ENCODE measurements around the gene HELZ2. TPM values are rescaled to one million over a fixed set of nuclear protein-coding genes. Genes with fewer than 3 reads are reported as not detected.

The HELZ2 gene
- total RNA-seq, 2 donors from 2014 or later = 37.1 to 46.1 TPM

DNA sequence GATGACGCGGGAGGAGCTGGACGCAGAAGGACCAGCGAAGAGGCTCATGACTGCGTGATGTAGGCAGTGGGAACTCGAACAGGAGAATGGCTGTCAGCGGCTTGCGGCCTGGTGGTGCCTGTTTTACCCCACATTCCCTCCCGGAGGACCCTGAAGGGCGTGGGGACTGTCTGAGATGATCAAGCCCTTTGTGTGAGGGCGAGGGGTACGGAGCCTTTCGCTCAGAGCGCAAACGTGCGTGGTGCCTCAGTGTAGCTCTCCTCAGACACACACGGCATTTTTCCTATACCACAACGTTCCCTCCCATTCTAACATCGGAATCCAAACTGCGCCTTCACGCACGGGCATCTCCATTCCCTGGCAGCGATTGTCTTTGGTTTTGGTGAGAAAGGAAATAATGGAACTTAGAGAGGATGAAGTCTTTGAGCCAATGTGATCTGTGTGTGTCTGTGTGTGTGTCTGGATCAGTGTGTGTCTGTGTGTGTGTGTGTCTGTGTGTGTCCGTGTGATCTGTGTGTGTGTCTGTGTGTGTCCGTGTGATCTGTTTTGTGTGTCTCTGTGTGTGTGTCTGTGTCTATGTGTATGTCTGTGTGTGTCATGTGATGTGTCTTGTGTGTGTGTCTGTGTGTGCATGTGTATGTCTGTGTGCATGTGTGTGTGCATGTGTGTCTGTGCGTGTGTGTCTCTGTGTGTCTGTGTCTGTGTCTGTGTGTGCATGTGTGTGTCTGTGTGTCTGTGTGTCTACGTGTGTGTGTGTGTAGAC, 42.2 kb downstream of the HELZ2 start:
- Histone ChIP-seq H3K27me3 (replicated peaks; ENCODE audit: insufficient read depth) (no peaks in the 10 kb centered on the region), H3K4me1 (replicated peaks) (peaks cover 5% of the 10 kb centered on the region), H3K27ac (no peak overlapping the region), H3K4me3 (no peak overlapping the region), H3K9me3 (no peaks in the 10 kb centered on the region), H3K36me3 (no peaks in the 10 kb centered on the region)
- intact Hi-C loops (cut with DNase I) = loop anchor here (10.0 kb wide), 1 partner anchor 333 kb away; the partner anchor contains the start of genes ABHD16B and TPD52L2
- 81% methylated on average over 27 of the region's 27 CpGs for WGBS
- no peak for TF ChIP-seq POLR2AphosphoS5 (IDR thresholded peaks at IDR 0.05)
- TF ChIP-seq POLR2A (IDR thresholded peaks at IDR 0.05) = no peak
- TF ChIP-seq, protein P1, sequence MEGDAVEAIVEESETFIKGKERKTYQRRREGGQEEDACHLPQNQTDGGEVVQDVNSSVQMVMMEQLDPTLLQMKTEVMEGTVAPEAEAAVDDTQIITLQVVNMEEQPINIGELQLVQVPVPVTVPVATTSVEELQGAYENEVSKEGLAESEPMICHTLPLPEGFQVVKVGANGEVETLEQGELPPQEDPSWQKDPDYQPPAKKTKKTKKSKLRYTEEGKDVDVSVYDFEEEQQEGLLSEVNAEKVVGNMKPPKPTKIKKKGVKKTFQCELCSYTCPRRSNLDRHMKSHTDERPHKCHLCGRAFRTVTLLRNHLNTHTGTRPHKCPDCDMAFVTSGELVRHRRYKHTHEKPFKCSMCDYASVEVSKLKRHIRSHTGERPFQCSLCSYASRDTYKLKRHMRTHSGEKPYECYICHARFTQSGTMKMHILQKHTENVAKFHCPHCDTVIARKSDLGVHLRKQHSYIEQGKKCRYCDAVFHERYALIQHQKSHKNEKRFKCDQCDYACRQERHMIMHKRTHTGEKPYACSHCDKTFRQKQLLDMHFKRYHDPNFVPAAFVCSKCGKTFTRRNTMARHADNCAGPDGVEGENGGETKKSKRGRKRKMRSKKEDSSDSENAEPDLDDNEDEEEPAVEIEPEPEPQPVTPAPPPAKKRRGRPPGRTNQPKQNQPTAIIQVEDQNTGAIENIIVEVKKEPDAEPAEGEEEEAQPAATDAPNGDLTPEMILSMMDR (IDR thresholded peaks at IDR 0.05) = no peak
- no peak for DNase-seq (ENCODE audit: low spot score)

DNA sequence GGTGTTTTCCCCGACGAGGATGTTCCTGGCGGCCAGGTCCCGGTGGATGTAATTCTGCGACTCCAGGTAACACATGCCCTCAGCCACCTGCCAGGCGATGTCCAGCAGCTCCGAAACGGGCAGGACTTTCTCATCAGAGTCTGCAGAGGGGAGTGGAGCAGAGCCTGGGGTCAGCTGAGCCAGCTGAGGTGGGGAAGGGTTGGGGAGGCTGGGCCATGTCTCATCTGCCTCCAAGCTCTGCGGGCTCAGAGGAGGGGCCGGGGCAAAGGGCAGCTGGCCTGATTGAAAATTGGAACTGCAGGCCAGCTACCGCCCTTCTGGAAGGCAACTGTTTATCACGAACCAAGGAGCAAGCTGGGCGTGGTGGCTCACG, 43.3 kb downstream of the HELZ2 start:
- Histone ChIP-seq H3K27ac (no peak overlapping the region), H3K9me3 (no peaks in the 10 kb centered on the region), H3K36me3 (no peaks in the 10 kb centered on the region), H3K4me1 (replicated peaks) (no peaks in the 10 kb centered on the region), H3K27me3 (replicated peaks; ENCODE audit: insufficient read depth) (no peaks in the 10 kb centered on the region), H3K4me3 (no peak overlapping the region)
- intact Hi-C loops (cut with DNase I) = loop anchor here (10.0 kb wide), 1 partner anchor 334 kb away; the partner anchor contains the start of genes ABHD16B and TPD52L2
- TF ChIP-seq, protein P1 (IDR thresholded peaks at IDR 0.05) = no peak
- TF ChIP-seq POLR2A (IDR thresholded peaks at IDR 0.05) = no peak
- no peak for TF ChIP-seq POLR2AphosphoS5 (IDR thresholded peaks at IDR 0.05)
- 75% methylated on average over 14 of the region's 14 CpGs for WGBS
- DNase-seq (ENCODE audit: low spot score) = no peak

DNA sequence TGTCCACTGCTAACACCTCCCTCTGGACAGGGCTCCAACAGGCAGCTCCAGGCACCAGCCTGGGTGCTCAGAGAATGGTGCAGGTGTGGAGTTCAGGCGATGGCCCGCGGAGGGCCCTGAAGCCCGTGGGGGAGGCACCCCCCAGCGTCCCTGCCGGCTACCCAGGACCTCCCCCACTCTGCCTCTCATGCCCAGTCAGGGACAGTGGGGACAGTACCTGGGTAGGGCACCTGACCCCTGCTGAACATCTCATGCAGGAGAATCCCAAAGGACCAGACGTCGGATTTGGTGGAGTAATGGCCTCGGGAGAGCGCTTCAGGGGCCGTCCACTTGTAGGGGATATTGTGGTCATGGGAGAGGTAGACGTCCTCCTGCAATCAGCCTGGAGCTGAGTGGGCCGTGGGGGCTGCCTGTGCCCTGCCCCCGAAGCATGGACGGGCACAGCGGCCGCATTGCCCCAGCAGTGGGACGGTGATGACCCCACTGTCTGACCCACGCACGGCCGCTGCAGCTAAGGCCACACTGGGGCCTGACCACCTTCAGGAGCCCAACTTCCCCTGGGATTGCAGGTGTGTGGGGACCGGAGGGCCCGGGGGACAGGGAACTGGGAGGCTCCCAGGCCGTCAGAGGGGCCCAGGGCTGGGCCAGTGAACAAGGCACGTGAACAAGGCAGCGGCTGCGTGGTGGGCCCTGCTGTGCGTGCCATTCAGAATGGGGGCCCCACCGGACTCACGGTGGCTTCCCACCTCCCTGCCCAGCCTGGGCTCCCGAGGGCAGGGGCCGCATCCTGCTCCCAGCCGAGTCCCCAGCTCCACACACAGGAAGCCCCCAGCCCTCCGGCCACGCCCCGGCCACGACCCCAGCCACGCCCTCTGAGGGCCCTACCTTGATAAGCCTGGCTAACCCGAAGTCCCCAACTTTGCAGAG, 43.9 kb downstream of the HELZ2 start:
- no peak for DNase-seq (ENCODE audit: low spot score)
- H3K27me3 ChIP-seq (replicated peaks; ENCODE audit: insufficient read depth) = no peaks in the 10 kb centered on the region
- no peaks in the 10 kb centered on the region for H3K4me1 ChIP-seq (replicated peaks)
- TF ChIP-seq POLR2AphosphoS5 (IDR thresholded peaks at IDR 0.05) (no peak), POLR2A (IDR thresholded peaks at IDR 0.05) (no peak)
- TF ChIP-seq, protein P1 (IDR thresholded peaks at IDR 0.05) = no peak
- H3K27ac ChIP-seq = no peak overlapping the region
- H3K4me3 ChIP-seq = no peak overlapping the region
- 75% methylated on average over 29 of the region's 39 CpGs for WGBS
- no peaks in the 10 kb centered on the region for H3K36me3 ChIP-seq
- no peaks in the 10 kb centered on the region for H3K9me3 ChIP-seq
- intact Hi-C loops (cut with DNase I) = loop anchor here (10.0 kb wide), 1 partner anchor 335 kb away; the partner anchor contains the start of genes ABHD16B and TPD52L2

DNA sequence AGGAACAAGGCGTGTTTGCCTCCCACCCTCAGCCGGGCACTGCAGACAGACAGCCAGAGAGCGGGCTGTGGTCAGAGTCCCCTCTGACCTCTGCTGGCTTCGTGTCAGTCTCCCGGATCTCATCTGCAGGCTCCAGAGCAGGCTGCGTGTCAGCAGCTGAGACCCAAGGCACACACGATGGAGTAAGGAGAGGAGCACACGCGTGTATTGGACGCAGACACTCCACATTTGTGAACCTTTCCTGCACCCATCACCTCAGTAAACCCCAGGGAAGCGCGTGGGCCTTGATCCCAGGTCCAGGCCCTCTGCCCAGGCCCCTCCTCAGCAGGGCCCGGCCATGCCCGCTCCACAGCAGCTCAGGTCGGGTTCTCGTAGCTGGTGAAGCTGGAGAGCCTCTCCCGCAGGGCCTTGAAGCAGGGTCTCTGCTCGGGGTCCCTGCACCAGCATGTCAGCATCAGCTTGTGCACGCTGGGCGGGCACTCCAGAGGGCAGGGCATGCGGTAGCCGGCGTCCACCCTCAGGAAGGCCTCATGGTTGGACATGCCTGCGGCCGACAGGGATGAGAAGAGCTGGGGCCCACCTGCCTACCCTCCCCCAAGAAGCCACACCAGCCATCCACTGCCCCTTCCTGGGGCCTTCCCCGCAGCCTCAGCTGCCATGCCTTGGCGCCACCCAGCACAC, 44.7 kb downstream of the HELZ2 start:
- intact Hi-C loops (cut with DNase I) = no loop called here
- Histone ChIP-seq H3K4me3 (no peak overlapping the region), H3K27me3 (replicated peaks; ENCODE audit: insufficient read depth) (no peaks in the 10 kb centered on the region), H3K36me3 (no peaks in the 10 kb centered on the region), H3K9me3 (no peaks in the 10 kb centered on the region), H3K4me1 (replicated peaks) (no peaks in the 10 kb centered on the region), H3K27ac (no peak overlapping the region)
- 77% methylated on average over 16 of the region's 27 CpGs for WGBS
- no peak for DNase-seq (ENCODE audit: low spot score)
- TF ChIP-seq, protein P1 (IDR thresholded peaks at IDR 0.05) = no peak
- TF ChIP-seq POLR2A (IDR thresholded peaks at IDR 0.05) = no peak
- TF ChIP-seq POLR2AphosphoS5 (IDR thresholded peaks at IDR 0.05) = no peak
